Measurements from ENCODE around the gene ENPP1. TPM values are rescaled to one million over a fixed set of nuclear protein-coding genes. Genes with fewer than 3 reads are reported as not detected.

The ENPP1 gene
- 1 to 10 TPM in 2 of 6 donors, under 1 TPM in 3, not detected in 1; 0.33 to 1.3 (median 0.75) TPM for polyA plus RNA-seq (ENCODE audit: low read depth in 6 of 6)

- DNase-seq = peak; percentile 46
- peak; percentile 76 for ATAC-seq (ENCODE audit: low read depth in 2 of 2)
- Mint-ChIP-seq H3K27me3 (peaks cover 4 to 12% (median 9%) of the 10 kb centered on the region in 3 donors), H3K4me1 (peaks cover 13 to 19% (median 15%) of the 10 kb centered on the region in 3 donors), H3K9me3 (no peaks in the 10 kb centered on the region), H3K36me3 (no peaks in the 10 kb centered on the region), H3K27ac (peak within 1 kb of the TSS; percentile 2 to 87 (median 51)), H3K4me3 (peak within 1 kb of the TSS; percentile 88 to 98 (median 93))
Measured at GRCh38 chr6:131807644-131808459, at the start of gene ENPP1. ENPP1 (plus strand) TSS chr6:131808020; CDS start chr6:131808036, 16 bp downstream.

- Mint-ChIP-seq H3K36me3 (no peaks in the 10 kb centered on the region), H3K4me3 (no peak overlapping the region), H3K27me3 (peaks cover 14 to 40% (median 37%) of the 10 kb centered on the region in 3 donors), H3K27ac (no peak overlapping the region), H3K4me1 (peaks cover 0 to 3% (median 0%) of the 10 kb centered on the region in 3 donors), H3K9me3 (no peaks in the 10 kb centered on the region)
- no peak for ATAC-seq (ENCODE audit: low read depth in 2 of 2)
- no peak for DNase-seq
Measured at GRCh38 chr6:131758920-131759319, 48.9 kb upstream of the ENPP1 start.

GRCh38 chr6:131761060-131761761 lies 46.6 kb upstream of the ENPP1 start:
- H3K4me1 Mint-ChIP-seq = no peaks in the 10 kb centered on the region
- H3K36me3 Mint-ChIP-seq = no peaks in the 10 kb centered on the region
- DNase-seq = no peak
- no peak overlapping the region for H3K27ac Mint-ChIP-seq
- H3K9me3 Mint-ChIP-seq = no peaks in the 10 kb centered on the region
- no peak overlapping the region for H3K4me3 Mint-ChIP-seq
- H3K27me3 Mint-ChIP-seq = peaks cover 14 to 32% (median 19%) of the 10 kb centered on the region in 3 donors
- no peak for ATAC-seq (ENCODE audit: low read depth in 2 of 2)

DNA sequence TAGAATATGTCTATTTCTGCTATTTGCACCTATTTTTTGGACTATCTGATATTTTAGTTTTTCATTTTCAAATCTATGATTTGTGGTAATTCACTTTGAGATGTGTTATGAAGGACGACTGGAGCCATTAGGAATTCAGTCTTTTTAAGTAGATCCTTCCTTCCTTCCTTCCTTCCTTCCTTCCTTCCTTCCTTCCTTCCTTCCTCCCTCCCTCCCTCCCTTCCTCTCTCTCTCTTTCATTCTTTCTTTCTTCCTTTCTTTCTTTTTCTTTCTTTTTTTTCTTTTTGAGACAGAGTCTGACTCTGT lies 46.1 kb upstream of the ENPP1 start:
- H3K27me3 Mint-ChIP-seq = peaks cover 13 to 31% (median 14%) of the 10 kb centered on the region in 3 donors
- no peak overlapping the region for H3K4me3 Mint-ChIP-seq
- H3K36me3 Mint-ChIP-seq = no peaks in the 10 kb centered on the region
- no peaks in the 10 kb centered on the region for H3K4me1 Mint-ChIP-seq
- H3K9me3 Mint-ChIP-seq = no peaks in the 10 kb centered on the region
- no peak for DNase-seq
- no peak overlapping the region for H3K27ac Mint-ChIP-seq
- ATAC-seq (ENCODE audit: low read depth in 2 of 2) = no peak

DNA sequence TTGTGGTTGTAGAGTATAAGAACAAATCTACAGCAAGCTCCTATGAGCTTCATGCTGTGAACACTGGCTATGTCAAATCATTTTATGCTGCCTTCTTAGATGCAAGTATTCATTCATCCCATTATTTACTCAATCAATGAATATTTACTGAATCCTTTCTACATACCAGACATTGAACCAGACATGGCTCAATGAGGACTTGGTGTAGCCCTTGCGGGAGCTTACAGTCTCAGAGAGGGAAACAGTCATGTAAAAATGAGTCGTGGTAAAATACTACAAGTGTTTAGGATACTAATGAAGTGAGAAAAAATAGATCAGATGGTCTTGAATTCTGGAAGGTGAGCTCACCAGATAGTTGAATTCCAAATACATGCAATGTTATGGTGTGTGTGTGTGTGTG lies 44.8 kb upstream of the ENPP1 start:
- H3K9me3 Mint-ChIP-seq = no peaks in the 10 kb centered on the region
- H3K36me3 Mint-ChIP-seq = no peaks in the 10 kb centered on the region
- H3K4me3 Mint-ChIP-seq = no peak overlapping the region
- H3K27ac Mint-ChIP-seq = peak overlapping the region in 1 of 6 donors; percentile 40
- DNase-seq = no peak
- H3K27me3 Mint-ChIP-seq = peaks cover 13 to 24% (median 14%) of the 10 kb centered on the region in 3 donors
- H3K4me1 Mint-ChIP-seq = no peaks in the 10 kb centered on the region
- no peak for ATAC-seq (ENCODE audit: low read depth in 2 of 2)

DNA sequence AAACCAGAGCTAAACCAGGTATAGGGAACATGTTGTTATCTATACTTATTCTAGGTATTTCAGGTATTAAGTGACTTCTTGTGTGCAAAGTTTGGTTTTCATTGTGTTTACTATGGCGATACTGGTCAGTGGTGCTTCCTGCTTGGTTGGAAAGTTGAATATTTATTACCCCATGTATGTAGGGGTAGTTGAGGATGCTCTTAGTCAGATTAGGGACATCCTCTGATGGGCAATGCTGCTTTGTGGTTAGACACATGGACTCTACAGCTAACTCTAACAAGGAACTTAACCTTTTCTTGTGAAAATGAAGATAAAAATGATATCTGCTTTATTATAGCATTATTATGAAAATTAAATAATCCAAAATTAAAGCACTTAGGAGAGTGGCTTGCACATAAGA lies 44.1 kb upstream of the ENPP1 start:
- Mint-ChIP-seq H3K36me3 (no peaks in the 10 kb centered on the region), H3K27ac (no peak overlapping the region), H3K27me3 (peaks cover 18 to 22% (median 21%) of the 10 kb centered on the region in 3 donors), H3K4me3 (no peak overlapping the region), H3K9me3 (peaks cover 0 to 2% (median 0%) of the 10 kb centered on the region in 7 donors), H3K4me1 (peaks cover 0 to 2% (median 0%) of the 10 kb centered on the region in 3 donors)
- DNase-seq (no peak), ATAC-seq (ENCODE audit: low read depth in 2 of 2) (no peak)

GRCh38 chr6:131764350-131764749 lies 43.5 kb upstream of the ENPP1 start:
- Mint-ChIP-seq H3K36me3 (no peaks in the 10 kb centered on the region), H3K4me3 (no peak overlapping the region), H3K9me3 (peaks cover 0 to 2% (median 0%) of the 10 kb centered on the region in 7 donors), H3K4me1 (peaks cover 0 to 7% (median 0%) of the 10 kb centered on the region in 3 donors), H3K27ac (no peak overlapping the region), H3K27me3 (peaks cover 20 to 23% (median 22%) of the 10 kb centered on the region in 3 donors)
- no peak for ATAC-seq (ENCODE audit: low read depth in 2 of 2)
- DNase-seq = no peak

- no peaks in the 10 kb centered on the region for H3K36me3 Mint-ChIP-seq
- H3K27me3 Mint-ChIP-seq = peaks cover 17 to 23% (median 20%) of the 10 kb centered on the region in 3 donors
- no peak overlapping the region for H3K4me3 Mint-ChIP-seq
- peaks cover 0 to 2% (median 0%) of the 10 kb centered on the region in 7 donors for H3K9me3 Mint-ChIP-seq
- H3K27ac Mint-ChIP-seq = no peak overlapping the region
- DNase-seq (no peak), ATAC-seq (ENCODE audit: low read depth in 2 of 2) (no peak)
- peaks cover 0 to 7% (median 0%) of the 10 kb centered on the region in 3 donors for H3K4me1 Mint-ChIP-seq
Measured at GRCh38 chr6:131765081-131765803, 42.6 kb upstream of the ENPP1 start.

DNA sequence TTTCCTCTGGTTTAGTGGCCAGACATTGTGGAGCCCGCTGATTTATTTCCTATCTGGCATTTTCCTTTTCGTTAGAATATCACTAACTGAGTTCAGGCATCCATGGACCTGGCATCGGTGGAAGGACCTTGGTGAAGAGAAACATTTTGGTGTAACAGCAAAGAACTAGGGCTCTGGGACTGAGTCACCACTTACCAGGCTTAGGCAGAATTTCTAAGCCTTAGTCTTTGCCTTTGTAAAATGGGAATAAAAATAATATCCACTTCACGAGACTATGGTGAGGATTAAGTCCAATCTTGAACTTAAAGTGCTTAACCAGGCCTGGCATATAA lies 42.0 kb upstream of the ENPP1 start:
- Mint-ChIP-seq H3K36me3 (no peaks in the 10 kb centered on the region), H3K9me3 (peaks cover 0 to 2% (median 0%) of the 10 kb centered on the region in 7 donors), H3K4me1 (peaks cover 0 to 7% (median 0%) of the 10 kb centered on the region in 3 donors), H3K27me3 (peaks cover 19 to 29% (median 24%) of the 10 kb centered on the region in 3 donors), H3K4me3 (no peak overlapping the region), H3K27ac (no peak overlapping the region)
- no peak for DNase-seq
- ATAC-seq (ENCODE audit: low read depth in 2 of 2) = no peak

DNA sequence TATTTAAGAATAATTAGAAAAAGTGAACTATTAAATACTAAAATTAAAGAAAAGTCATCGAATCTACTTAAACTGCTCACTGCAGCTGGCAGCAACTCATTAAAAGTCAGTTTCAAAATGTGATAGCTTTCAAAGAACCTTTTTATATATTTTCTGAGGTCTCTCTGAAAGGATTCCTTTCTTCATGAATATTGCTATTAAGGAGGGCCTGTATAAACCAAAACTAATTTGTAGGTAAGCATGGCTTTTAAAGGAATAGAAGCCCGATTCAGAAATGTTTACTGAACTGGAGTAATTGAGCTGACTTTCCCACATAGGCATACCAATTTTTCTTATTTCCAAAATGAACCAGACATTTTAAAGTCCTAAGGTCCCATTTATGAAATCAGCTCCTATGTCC lies 41.2 kb upstream of the ENPP1 start:
- Mint-ChIP-seq H3K27me3 (peaks cover 24 to 35% (median 28%) of the 10 kb centered on the region in 3 donors), H3K9me3 (peaks cover 0 to 2% (median 0%) of the 10 kb centered on the region in 7 donors), H3K4me3 (no peak overlapping the region), H3K27ac (no peak overlapping the region), H3K4me1 (peaks cover 0 to 7% (median 0%) of the 10 kb centered on the region in 3 donors), H3K36me3 (no peaks in the 10 kb centered on the region)
- ATAC-seq (ENCODE audit: low read depth in 2 of 2) = no peak
- DNase-seq = no peak

GRCh38 chr6:131768964-131769363 lies 38.9 kb upstream of the ENPP1 start:
- H3K36me3 Mint-ChIP-seq = no peaks in the 10 kb centered on the region
- peaks cover 28 to 33% (median 30%) of the 10 kb centered on the region in 3 donors for H3K27me3 Mint-ChIP-seq
- no peak overlapping the region for H3K27ac Mint-ChIP-seq
- peaks cover 0 to 2% (median 0%) of the 10 kb centered on the region in 7 donors for H3K9me3 Mint-ChIP-seq
- H3K4me3 Mint-ChIP-seq = no peak overlapping the region
- H3K4me1 Mint-ChIP-seq = peaks cover 0 to 7% (median 0%) of the 10 kb centered on the region in 3 donors
- ATAC-seq (ENCODE audit: low read depth in 2 of 2) (no peak), DNase-seq (no peak)

GRCh38 chr6:131769385-131770141 lies 38.3 kb upstream of the ENPP1 start:
- peaks cover 0 to 7% (median 0%) of the 10 kb centered on the region in 3 donors for H3K4me1 Mint-ChIP-seq
- H3K27ac Mint-ChIP-seq = no peak overlapping the region
- DNase-seq (no peak), ATAC-seq (ENCODE audit: low read depth in 2 of 2) (no peak)
- no peak overlapping the region for H3K4me3 Mint-ChIP-seq
- peaks cover 28 to 33% (median 31%) of the 10 kb centered on the region in 3 donors for H3K27me3 Mint-ChIP-seq
- no peaks in the 10 kb centered on the region for H3K36me3 Mint-ChIP-seq
- H3K9me3 Mint-ChIP-seq = peaks cover 0 to 2% (median 0%) of the 10 kb centered on the region in 7 donors
